SK-N-SH (cell line): Measurements from ENCODE around the gene USH1C. TPM values are rescaled to one million over a fixed set of nuclear protein-coding genes. Genes with fewer than 3 reads are reported as not detected.

Source experiments
- CTCF ChIA-PET: fragments of 300-600, 350-600 bp; formaldehyde crosslinking; extraction: SDS; loops from one replicate; lab custom pipeline; 2021; lab: Yijun Ruan, JAX
- POLR2A ChIA-PET: fragments of 350-600 bp; sonication (Branson Sonifier 250); formaldehyde crosslinking; extraction: SDS; loops from one replicate; lab custom pipeline; 2020; ENCODE audit warnings: antibody characterized with exemption, inconsistent platforms; lab: Yijun Ruan, JAX
- DNase-seq: peaks from one replicate; pipeline ENCODE4 v3.0.0; 2012
- H2AFZ ChIP-seq: fragments of 200-600 bp; sonication (generic); 2 replicates; pipeline ENCODE4 v1.8.1; 2016; ENCODE audit warnings: antibody characterized with exemption, mild to moderate bottlenecking, low read depth
- H3F3A ChIP-seq: fragments of 200-600 bp; sonication (generic); replicated peaks from 2 replicates; pipeline ENCODE3; 2016; ENCODE audit warnings: antibody characterized with exemption, mild to moderate bottlenecking; ENCODE audit not compliant: insufficient read depth
- H3K27ac ChIP-seq, 2 experiments: fragments of 200-500 bp in 1 of 2; fragments of 200-600 bp in 1 of 2; sonication (Bioruptor generic) in 1 of 2; sonication (generic), shearing (Covaris generic) in 1 of 2; 2 replicates each; pipeline versions ENCODE4 v1.5.1 to v1.6.1; 2014 to 2016; ENCODE audit warnings: low read depth in 2 of 2, inconsistent platforms in 1 of 2, low read length in 1 of 2, mild to moderate bottlenecking in 1 of 2, mixed read lengths in 1 of 2
- H3K27me3 ChIP-seq: fragments of 200-600 bp; sonication (generic), shearing (Covaris generic); 2 replicates; pipeline ENCODE4 v1.6.1; 2016; ENCODE audit warnings: mixed run types; ENCODE audit not compliant: insufficient read depth
- H3K36me3 ChIP-seq, 2 experiments: fragments of 200-500 bp in 1 of 2; fragments of 200-600 bp in 1 of 2; sonication (Bioruptor generic) in 1 of 2; sonication (generic) in 1 of 2; replicated peaks in 1 of 2; 2 replicates each; pipeline versions ENCODE3 to v1.5.1; 2014 to 2016; ENCODE audit warnings: low read length in 1 of 2, mild to moderate bottlenecking in 1 of 2; ENCODE audit not compliant: insufficient read depth in 2 of 2, control insufficient read depth in 1 of 2
- H3K4me1 ChIP-seq, 2 experiments: fragments of 200-500 bp in 1 of 2; fragments of 200-600 bp in 1 of 2; sonication (Bioruptor generic) in 1 of 2; sonication (generic), shearing (Covaris generic) in 1 of 2; 2 replicates each; pipeline versions ENCODE4 v1.5.1 to v1.6.1; 2014 to 2016; ENCODE audit warnings: low read depth in 1 of 2, low read length in 1 of 2, mixed run types in 1 of 2; ENCODE audit not compliant: insufficient read depth in 2 of 2, control insufficient read depth in 1 of 2
- H3K4me2 ChIP-seq: fragments of 200-600 bp; sonication (generic), shearing (Covaris generic); 2 replicates; pipeline ENCODE4 v1.6.1; 2017; ENCODE audit warnings: mixed run types
- H3K4me3 ChIP-seq, 2 experiments: fragments of 200-500 bp in 1 of 2; fragments of 200-600 bp in 1 of 2; sonication (Bioruptor generic) in 1 of 2; sonication (generic), shearing (Covaris generic) in 1 of 2; 2 replicates each; pipeline versions ENCODE4 v1.5.1 to v1.8.1; 2014 to 2016; ENCODE audit warnings: low read depth in 2 of 2, inconsistent platforms in 1 of 2, low read length in 1 of 2, mild to moderate bottlenecking in 1 of 2, mixed read lengths in 1 of 2, moderate library complexity in 1 of 2
- H3K79me2 ChIP-seq: fragments of 200-600 bp; sonication (generic); 2 replicates; pipeline ENCODE4 v1.8.1; 2017; ENCODE audit warnings: mild to moderate bottlenecking; ENCODE audit not compliant: insufficient read depth
- H3K9ac ChIP-seq: fragments of 200-600 bp; sonication (generic); 2 replicates; pipeline ENCODE4 v1.6.1; 2017; ENCODE audit warnings: mixed run types
- H3K9me2 ChIP-seq: fragments of 200-600 bp; sonication (generic); 2 replicates; pipeline ENCODE4 v1.6.1; 2017; ENCODE audit warnings: mixed run types
- H3K9me3 ChIP-seq: fragments of 200-600 bp; sonication (generic); 2 replicates; pipeline ENCODE4 v1.6.1; 2017; ENCODE audit warnings: mixed run types, mild to moderate bottlenecking, moderate library complexity
- H4K20me1 ChIP-seq: fragments of 200-600 bp; sonication (generic); 2 replicates; pipeline ENCODE4 v1.6.1; 2017; ENCODE audit warnings: mild to moderate bottlenecking, mixed run types; ENCODE audit not compliant: insufficient read depth
- EP300 ChIP-seq, 2 experiments: IDR thresholded peaks; 2 replicates each; pipeline versions ENCODE4 v1.4.0 to v1.6.1; 2012; ENCODE audit warnings: borderline replicate concordance in 1 of 2, low read depth in 1 of 2, low read length in 1 of 2
- EZH2phosphoT487 ChIP-seq: fragments of 200-600 bp; sonication (generic); IDR thresholded peaks from 2 replicates; pipeline ENCODE4 v1.6.1; 2017; ENCODE audit warnings: low read depth, mixed run types, mild to moderate bottlenecking, antibody characterized with exemption, moderate library complexity, borderline replicate concordance
- FOSL2 ChIP-seq: IDR thresholded peaks from 2 replicates; pipeline ENCODE4 v1.4.0; 2012; ENCODE audit warnings: low read depth, mild to moderate bottlenecking, moderate library complexity, borderline replicate concordance
- GATA2 ChIP-seq: sonication (generic); formaldehyde crosslinking; IDR thresholded peaks from 2 replicates; pipeline ENCODE4 v1.5.0; 2020; ENCODE audit warnings: mild to moderate bottlenecking, missing genetic modification reagents
- MEF2A ChIP-seq: IDR thresholded peaks from 2 replicates; pipeline ENCODE4 v1.4.0; 2012; ENCODE audit warnings: low read depth, borderline replicate concordance
- POLR2AphosphoS5 ChIP-seq: IDR thresholded peaks from 2 replicates; pipeline ENCODE4 v1.6.1; 2012; ENCODE audit warnings: low read depth, low read length
- RAD21 ChIP-seq: IDR thresholded peaks from 2 replicates; pipeline ENCODE4 v1.6.1; 2012; ENCODE audit warnings: mild to moderate bottlenecking, low read length
- RCOR1 ChIP-seq: fragments of 150-350 bp; IDR thresholded peaks from 2 replicates; pipeline ENCODE4 v1.6.1; 2017; ENCODE audit warnings: antibody characterized with exemption, low read length
- RFX5 ChIP-seq: IDR thresholded peaks from 2 replicates; pipeline ENCODE4 v1.6.1; 2012; ENCODE audit warnings: mild to moderate bottlenecking, improper control_type of control experiment, low read length
- RXRA ChIP-seq: IDR thresholded peaks from 2 replicates; pipeline ENCODE4 v1.4.0; 2012; ENCODE audit warnings: low read depth, mild to moderate bottlenecking, borderline replicate concordance
- SIN3A ChIP-seq: IDR thresholded peaks from 2 replicates; pipeline ENCODE4 v1.6.1; 2012; ENCODE audit warnings: low read depth, mild to moderate bottlenecking, low read length, moderate library complexity, borderline replicate concordance
- SMC3 ChIP-seq: IDR thresholded peaks from 2 replicates; pipeline ENCODE4 v1.6.1; 2012; ENCODE audit warnings: low read depth, low read length, improper control_type of control experiment
- TAF1 ChIP-seq: IDR thresholded peaks from 2 replicates; pipeline ENCODE4 v1.6.1; 2012; ENCODE audit warnings: low read depth, mild to moderate bottlenecking, low read length, moderate library complexity, borderline replicate concordance
- TCF12 ChIP-seq: IDR thresholded peaks from 2 replicates; pipeline ENCODE4 v1.4.0; 2012
- YY1 ChIP-seq: IDR thresholded peaks from 2 replicates; pipeline ENCODE4 v1.4.0; 2012; ENCODE audit warnings: low read depth, mild to moderate bottlenecking
- WGBS: methylation state at CpG from one replicate; pipeline ENCODE4 v1.1.6; 2017; ENCODE audit warnings: low lambda C conversion rate; 5-methylcytosine and 5-hydroxymethylcytosine counted together
- polyA plus RNA-seq, 3 experiments: library from polyadenylated mRNA; depleted of rRNA; stranded (reverse); fragments of >200 nt; gene quantifications; 2 replicates each; pipeline ENCODE4 v1.2.3, GENCODE V29; 2012
- TF ChIP-seq, protein P1 (sequence below): IDR thresholded peaks from 2 replicates; pipeline ENCODE4 v1.4.0; 2012; ENCODE audit warnings: low read depth, borderline replicate concordance
- TF ChIP-seq, protein P2 (sequence below): fragments of 200-600 bp; sonication (generic); IDR thresholded peaks from 2 replicates; pipeline ENCODE4 v1.6.1; 2017; ENCODE audit warnings: antibody characterized with exemption, mild to moderate bottlenecking, moderate library complexity
- TF ChIP-seq, protein P3 (sequence below): IDR thresholded peaks from 2 replicates; pipeline ENCODE4 v1.4.0; 2012; ENCODE audit warnings: low read depth, borderline replicate concordance
- TF ChIP-seq, protein P4 (sequence below): fragments of 150-350 bp; IDR thresholded peaks from 2 replicates; pipeline ENCODE4 v1.6.1; 2016; ENCODE audit warnings: mild to moderate bottlenecking, low read depth, low read length
- TF ChIP-seq, protein P5 (sequence below): IDR thresholded peaks from 2 replicates; pipeline ENCODE4 v1.4.0; 2012; ENCODE audit warnings: low read depth

USH1C gene
- polyA plus RNA-seq, 1 of the 3 experiments (the other 2 are of a cell fraction): not detected

DNA sequence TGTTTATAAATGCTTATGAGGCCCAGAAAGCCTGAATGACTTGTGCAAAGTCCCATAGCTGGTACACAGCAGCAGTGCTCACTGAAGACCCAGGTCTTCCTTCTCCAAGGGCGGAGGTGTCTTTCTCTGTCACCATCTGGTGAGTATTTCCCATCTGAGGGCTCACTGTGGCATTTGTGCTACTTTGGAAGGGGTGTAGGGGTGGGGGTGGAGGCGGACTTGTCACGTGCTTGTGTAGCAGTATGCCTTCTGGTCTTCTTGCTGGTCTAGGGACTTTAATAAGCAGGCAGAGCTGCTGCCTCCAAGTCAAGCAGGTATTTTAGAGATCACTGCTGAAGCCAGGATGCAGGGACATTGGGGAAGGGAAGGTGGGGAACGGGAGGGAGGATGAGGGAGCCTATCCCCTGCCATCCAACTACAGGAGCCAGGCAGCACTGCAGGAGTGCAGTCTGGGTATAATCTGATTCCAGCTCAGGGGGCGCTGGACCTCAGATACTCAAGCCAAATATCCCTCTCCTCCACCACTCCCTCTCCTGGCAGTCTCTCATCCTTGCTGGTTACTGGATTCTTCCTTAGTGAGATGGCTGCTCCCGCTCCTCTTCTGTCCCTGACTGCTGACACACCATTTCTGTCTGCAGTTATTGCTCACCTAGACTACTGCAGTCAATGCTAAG lies 71.0 kb downstream of the USH1C start:
- no peaks in the 10 kb centered on the region for H3K9me3 ChIP-seq
- TF ChIP-seq SMC3 (no peak; the same call in 1 of the 2 replicates), RAD21 (peak; percentile 26; the same call in 1 of the 2 replicates), RFX5 (no peak)
- TF ChIP-seq, protein P1, sequence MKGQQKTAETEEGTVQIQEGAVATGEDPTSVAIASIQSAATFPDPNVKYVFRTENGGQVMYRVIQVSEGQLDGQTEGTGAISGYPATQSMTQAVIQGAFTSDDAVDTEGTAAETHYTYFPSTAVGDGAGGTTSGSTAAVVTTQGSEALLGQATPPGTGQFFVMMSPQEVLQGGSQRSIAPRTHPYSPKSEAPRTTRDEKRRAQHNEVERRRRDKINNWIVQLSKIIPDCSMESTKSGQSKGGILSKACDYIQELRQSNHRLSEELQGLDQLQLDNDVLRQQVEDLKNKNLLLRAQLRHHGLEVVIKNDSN: no peak
- TF ChIP-seq, protein P2, sequence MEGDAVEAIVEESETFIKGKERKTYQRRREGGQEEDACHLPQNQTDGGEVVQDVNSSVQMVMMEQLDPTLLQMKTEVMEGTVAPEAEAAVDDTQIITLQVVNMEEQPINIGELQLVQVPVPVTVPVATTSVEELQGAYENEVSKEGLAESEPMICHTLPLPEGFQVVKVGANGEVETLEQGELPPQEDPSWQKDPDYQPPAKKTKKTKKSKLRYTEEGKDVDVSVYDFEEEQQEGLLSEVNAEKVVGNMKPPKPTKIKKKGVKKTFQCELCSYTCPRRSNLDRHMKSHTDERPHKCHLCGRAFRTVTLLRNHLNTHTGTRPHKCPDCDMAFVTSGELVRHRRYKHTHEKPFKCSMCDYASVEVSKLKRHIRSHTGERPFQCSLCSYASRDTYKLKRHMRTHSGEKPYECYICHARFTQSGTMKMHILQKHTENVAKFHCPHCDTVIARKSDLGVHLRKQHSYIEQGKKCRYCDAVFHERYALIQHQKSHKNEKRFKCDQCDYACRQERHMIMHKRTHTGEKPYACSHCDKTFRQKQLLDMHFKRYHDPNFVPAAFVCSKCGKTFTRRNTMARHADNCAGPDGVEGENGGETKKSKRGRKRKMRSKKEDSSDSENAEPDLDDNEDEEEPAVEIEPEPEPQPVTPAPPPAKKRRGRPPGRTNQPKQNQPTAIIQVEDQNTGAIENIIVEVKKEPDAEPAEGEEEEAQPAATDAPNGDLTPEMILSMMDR: peak; percentile 20; the same call in 1 of the 2 replicates
- peaks cover 0 to 16% of the 10 kb centered on the region in 2 experiments; a peak in 1 of 4 replicates for H3K4me1 ChIP-seq
- WGBS: 64% methylated on average over 5 of the region's 6 CpGs
- no peak overlapping the region for H3K4me3 ChIP-seq
- H3K9ac ChIP-seq: no peak overlapping the region
- H4K20me1 ChIP-seq: no peaks in the 10 kb centered on the region
- peak; percentile 72 for DNase-seq
- no peaks in the 10 kb centered on the region for H3K36me3 ChIP-seq
- no peak overlapping the region for H3K27ac ChIP-seq
- CTCF ChIA-PET: interaction anchor here (0.7 to 3.1 kb wide), 9 partner anchors 9 to 89 kb away, joined by 3 to 11 read pairs (median 3); partner anchors contain the start of gene KCNJ11
- peaks cover 30% of the 10 kb centered on the region for H3K27me3 ChIP-seq
- no peaks in the 10 kb centered on the region for H3K79me2 ChIP-seq
- no peaks in the 10 kb centered on the region for H3K9me2 ChIP-seq
- H3F3A ChIP-seq: no peaks in the 10 kb centered on the region
- H2AFZ ChIP-seq: no peak overlapping the region
- no peak overlapping the region for H3K4me2 ChIP-seq
- POLR2A ChIA-PET: no interaction called here

DNA sequence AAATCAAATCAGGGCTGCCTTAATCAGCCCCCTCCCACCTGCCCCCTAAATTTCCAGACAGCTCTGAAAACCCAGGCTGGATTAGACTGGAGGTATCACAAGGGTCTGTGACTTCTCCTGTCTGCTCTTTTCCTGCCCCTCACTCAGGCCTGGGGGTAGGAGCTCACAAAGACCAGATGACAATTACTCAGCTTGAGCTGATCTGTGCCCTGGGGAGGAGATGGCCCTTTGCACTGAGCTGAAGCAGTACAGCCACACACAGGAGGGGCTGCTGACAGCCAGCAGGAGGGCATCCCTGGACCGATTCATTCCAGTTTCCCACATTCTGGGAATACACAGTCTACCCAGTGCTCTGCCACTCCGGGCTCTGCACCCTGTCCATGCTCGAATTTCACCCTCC lies 71.7 kb downstream of the USH1C start:
- peak; percentile 72 for DNase-seq
- CTCF ChIA-PET: interaction anchor here (0.7 to 3.1 kb wide), 8 partner anchors 9 to 89 kb away, joined by 3 to 11 read pairs (median 3); partner anchors contain the start of gene KCNJ11
- H3K27me3 ChIP-seq: peaks cover 23% of the 10 kb centered on the region
- no peak for TF ChIP-seq SMC3
- TF ChIP-seq FOSL2: no peak
- TF ChIP-seq EP300 (IDR thresholded peaks at IDR 0.05; ENCODE audit: borderline replicate concordance in 1 of 2, low read depth in 1 of 2, low read length in 1 of 2): no peak
- TF ChIP-seq RCOR1: no peak
- TF ChIP-seq POLR2AphosphoS5: no peak
- TF ChIP-seq TCF12: no peak
- TF ChIP-seq, protein P3, sequence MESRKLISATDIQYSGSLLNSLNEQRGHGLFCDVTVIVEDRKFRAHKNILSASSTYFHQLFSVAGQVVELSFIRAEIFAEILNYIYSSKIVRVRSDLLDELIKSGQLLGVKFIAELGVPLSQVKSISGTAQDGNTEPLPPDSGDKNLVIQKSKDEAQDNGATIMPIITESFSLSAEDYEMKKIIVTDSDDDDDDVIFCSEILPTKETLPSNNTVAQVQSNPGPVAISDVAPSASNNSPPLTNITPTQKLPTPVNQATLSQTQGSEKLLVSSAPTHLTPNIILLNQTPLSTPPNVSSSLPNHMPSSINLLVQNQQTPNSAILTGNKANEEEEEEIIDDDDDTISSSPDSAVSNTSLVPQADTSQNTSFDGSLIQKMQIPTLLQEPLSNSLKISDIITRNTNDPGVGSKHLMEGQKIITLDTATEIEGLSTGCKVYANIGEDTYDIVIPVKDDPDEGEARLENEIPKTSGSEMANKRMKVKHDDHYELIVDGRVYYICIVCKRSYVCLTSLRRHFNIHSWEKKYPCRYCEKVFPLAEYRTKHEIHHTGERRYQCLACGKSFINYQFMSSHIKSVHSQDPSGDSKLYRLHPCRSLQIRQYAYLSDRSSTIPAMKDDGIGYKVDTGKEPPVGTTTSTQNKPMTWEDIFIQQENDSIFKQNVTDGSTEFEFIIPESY: no peak
- no peak for TF ChIP-seq SIN3A
- no peak for TF ChIP-seq RXRA
- no peak for TF ChIP-seq TAF1
- TF ChIP-seq, protein P1: no peak
- TF ChIP-seq, protein P4, sequence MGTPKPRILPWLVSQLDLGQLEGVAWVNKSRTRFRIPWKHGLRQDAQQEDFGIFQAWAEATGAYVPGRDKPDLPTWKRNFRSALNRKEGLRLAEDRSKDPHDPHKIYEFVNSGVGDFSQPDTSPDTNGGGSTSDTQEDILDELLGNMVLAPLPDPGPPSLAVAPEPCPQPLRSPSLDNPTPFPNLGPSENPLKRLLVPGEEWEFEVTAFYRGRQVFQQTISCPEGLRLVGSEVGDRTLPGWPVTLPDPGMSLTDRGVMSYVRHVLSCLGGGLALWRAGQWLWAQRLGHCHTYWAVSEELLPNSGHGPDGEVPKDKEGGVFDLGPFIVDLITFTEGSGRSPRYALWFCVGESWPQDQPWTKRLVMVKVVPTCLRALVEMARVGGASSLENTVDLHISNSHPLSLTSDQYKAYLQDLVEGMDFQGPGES: no peak
- TF ChIP-seq EZH2phosphoT487: no peak
- TF ChIP-seq, protein P5, sequence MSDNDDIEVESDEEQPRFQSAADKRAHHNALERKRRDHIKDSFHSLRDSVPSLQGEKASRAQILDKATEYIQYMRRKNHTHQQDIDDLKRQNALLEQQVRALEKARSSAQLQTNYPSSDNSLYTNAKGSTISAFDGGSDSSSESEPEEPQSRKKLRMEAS: no peak
- no peak for TF ChIP-seq YY1
- no peak for TF ChIP-seq MEF2A
- TF ChIP-seq GATA2 (CRISPR knock-in tag): no peak

More for the DNA sequence above, 71.7 kb downstream of the USH1C start:
- Histone ChIP-seq H3K9me3 (no peaks in the 10 kb centered on the region), H3K79me2 (no peaks in the 10 kb centered on the region), H2AFZ (no peak overlapping the region), H4K20me1 (no peaks in the 10 kb centered on the region), H3K4me2 (no peak overlapping the region), H3K9me2 (no peaks in the 10 kb centered on the region), H3K9ac (no peak overlapping the region), H3K36me3 (no peaks in the 10 kb centered on the region), H3K4me1 (peaks cover 0 to 16% of the 10 kb centered on the region in 2 experiments; a peak in 1 of 4 replicates), H3K27ac (no peak overlapping the region), H3K4me3 (no peak overlapping the region), H3F3A (no peaks in the 10 kb centered on the region)
- 19% methylated on average over 3 of the region's 3 CpGs for WGBS
- POLR2A ChIA-PET: no interaction called here
